Stimulated activated naive CD8-positive, alpha-beta T cell treated with anti-CD3 and anti-CD28 coated beads, Interleukin-15, amount 100 ng/mL, for 72 hours (primary cell): ENCODE results near the gene DPP3.
A peak's percentile ranks its signal among the peaks of the same experiment; 100 is the strongest.
"Not testable (repeated sequence)": the region's sequence is repeated elsewhere in the genome, so short reads cannot be mapped to it uniquely, and the experiment has no call there.

Source experiments
- ATAC-seq: fragments of 150-1000 bp; cut with Tn5 transposase; 2 replicates; pipeline ENCODE4 v1.10.0; 2021; ENCODE audit warnings: mild to moderate bottlenecking, moderate library complexity
- DNase-seq, 2 donors: peaks; one replicate each; pipeline ENCODE4 v3.0.0; 2021 to 2022
- H3K27ac Mint-ChIP-seq, 2 donors: one replicate each; pipeline ENCODE4 v1.8.0; 2022; ENCODE audit warnings: mild to moderate bottlenecking in 2 of 2, mixed read lengths in 2 of 2, moderate library complexity in 2 of 2
- H3K27me3 Mint-ChIP-seq: one replicate; pipeline ENCODE4 v1.8.0; 2022; ENCODE audit warnings: mixed read lengths
- H3K4me1 Mint-ChIP-seq: one replicate; pipeline ENCODE4 v1.8.0; 2022; ENCODE audit warnings: mild to moderate bottlenecking, mixed read lengths
- H3K4me3 Mint-ChIP-seq, 2 donors: one replicate each; pipeline ENCODE4 v1.8.0; 2022; ENCODE audit warnings: mild to moderate bottlenecking in 2 of 2, mixed read lengths in 2 of 2, moderate library complexity in 1 of 2
- H3K9me3 Mint-ChIP-seq, 2 donors: one replicate each; pipeline ENCODE4 v1.8.0; 2022; ENCODE audit warnings: mixed read lengths in 2 of 2

The DPP3 gene

GRCh38 chr11:66529655-66530054 is 49.4 kb downstream of the DPP3 start:
- H3K27ac Mint-ChIP-seq = no peak overlapping the region
- H3K9me3 Mint-ChIP-seq = no peaks in the 10 kb centered on the region

GRCh38 chr11:66530927-66531709 is 50.9 kb downstream of the DPP3 start:
- ATAC-seq = peak; percentile 15
- Mint-ChIP-seq H3K27ac (peak overlapping the region in 1 of 2 donors; percentile 81), H3K4me1 (peaks cover 6% of the 10 kb centered on the region), H3K27me3 (no peaks in the 10 kb centered on the region), H3K9me3 (no peaks in the 10 kb centered on the region), H3K4me3 (no peak overlapping the region)
- no peak for DNase-seq

More at GRCh38 chr11:66529655-66530054, 49.4 kb downstream of the DPP3 start:
- Mint-ChIP-seq H3K4me3 (no peak overlapping the region), H3K4me1 (peaks cover 6% of the 10 kb centered on the region), H3K27me3 (no peaks in the 10 kb centered on the region)
- ATAC-seq (no peak), DNase-seq (no peak)

- Mint-ChIP-seq H3K4me1 (peaks cover 6% of the 10 kb centered on the region), H3K27ac (no peak overlapping the region), H3K9me3 (no peaks in the 10 kb centered on the region), H3K4me3 (no peak overlapping the region), H3K27me3 (no peaks in the 10 kb centered on the region)
- ATAC-seq (no peak), DNase-seq (no peak)
These were observed 51.6 kb downstream of the DPP3 start for GRCh38 chr11:66531841-66532240.

- no peak for ATAC-seq
- H3K9me3 Mint-ChIP-seq = no peaks in the 10 kb centered on the region
- peak overlapping the region in 1 of 2 donors; percentile 84 for H3K27ac Mint-ChIP-seq
- H3K4me3 Mint-ChIP-seq = no peak overlapping the region
- no peaks in the 10 kb centered on the region for H3K27me3 Mint-ChIP-seq
- no peak for DNase-seq
- H3K4me1 Mint-ChIP-seq = peaks cover 6% of the 10 kb centered on the region
These were observed 52.5 kb downstream of the DPP3 start for GRCh38 chr11:66532784-66533183.

- H3K4me3 Mint-ChIP-seq = no peak overlapping the region
- peak overlapping the region; percentile 21 to 71 for H3K27ac Mint-ChIP-seq
- ATAC-seq (no peak), DNase-seq (no peak)
- no peaks in the 10 kb centered on the region for H3K9me3 Mint-ChIP-seq
- H3K27me3 Mint-ChIP-seq = no peaks in the 10 kb centered on the region
- peaks cover 32% of the 10 kb centered on the region for H3K4me1 Mint-ChIP-seq
These were observed 59.1 kb downstream of the DPP3 start for GRCh38 chr11:66539170-66539869.

GRCh38 chr11:66539870-66540213 is 59.6 kb downstream of the DPP3 start:
- DNase-seq (no peak), ATAC-seq (no peak)
- no peak overlapping the region for H3K4me3 Mint-ChIP-seq
- H3K4me1 Mint-ChIP-seq = peaks cover 35% of the 10 kb centered on the region
- no peaks in the 10 kb centered on the region for H3K9me3 Mint-ChIP-seq
- no peaks in the 10 kb centered on the region for H3K27me3 Mint-ChIP-seq
- no peak overlapping the region for H3K27ac Mint-ChIP-seq

GRCh38 chr11:66540598-66540997 is 60.4 kb downstream of the DPP3 start:
- not testable (repeated sequence) for H3K27ac Mint-ChIP-seq

GRCh38 chr11:66541892-66542291 is 61.7 kb downstream of the DPP3 start:
- DNase-seq (no peak), ATAC-seq (no peak)
- no peak overlapping the region for H3K4me3 Mint-ChIP-seq
- peak overlapping the region; percentile 40 to 90 for H3K27ac Mint-ChIP-seq
- H3K9me3 Mint-ChIP-seq = no peaks in the 10 kb centered on the region
- peaks cover 41% of the 10 kb centered on the region for H3K4me1 Mint-ChIP-seq
- H3K27me3 Mint-ChIP-seq = no peaks in the 10 kb centered on the region

More at GRCh38 chr11:66540598-66540997, 60.4 kb downstream of the DPP3 start:
- not testable (repeated sequence) for ATAC-seq, H3K27me3 Mint-ChIP-seq, H3K4me3 Mint-ChIP-seq, DNase-seq, H3K9me3 Mint-ChIP-seq
- peaks cover 41% of the 10 kb centered on the region for H3K4me1 Mint-ChIP-seq

GRCh38 chr11:66542362-66542761 is 62.1 kb downstream of the DPP3 start:
- H3K4me3 Mint-ChIP-seq = no peak overlapping the region
- no peaks in the 10 kb centered on the region for H3K27me3 Mint-ChIP-seq
- peaks cover 41% of the 10 kb centered on the region for H3K4me1 Mint-ChIP-seq
- no peak for ATAC-seq
- H3K27ac Mint-ChIP-seq = peak overlapping the region in 1 of 2 donors; percentile 17
- H3K9me3 Mint-ChIP-seq = no peaks in the 10 kb centered on the region
- no peak for DNase-seq

- H3K4me1 Mint-ChIP-seq = peaks cover 41% of the 10 kb centered on the region
- H3K27me3 Mint-ChIP-seq = no peaks in the 10 kb centered on the region
- peak overlapping the region; percentile 75 to 79 for H3K4me3 Mint-ChIP-seq
- no peaks in the 10 kb centered on the region for H3K9me3 Mint-ChIP-seq
- ATAC-seq = peak; percentile 81
- H3K27ac Mint-ChIP-seq = peak overlapping the region in 1 of 2 donors; percentile 89
- peak; percentile 65 to 80 for DNase-seq
These were observed 63.3 kb downstream of the DPP3 start for GRCh38 chr11:66543263-66544107.

GRCh38 chr11:66544952-66545351 is 64.7 kb downstream of the DPP3 start:
- DNase-seq, ATAC-seq, H3K9me3 Mint-ChIP-seq, H3K27me3 Mint-ChIP-seq, H3K27ac Mint-ChIP-seq: not testable (repeated sequence)
- peak overlapping the region; percentile 83 to 96 for H3K4me3 Mint-ChIP-seq
- H3K4me1 Mint-ChIP-seq = peaks cover 41% of the 10 kb centered on the region

- peaks cover 7% of the 10 kb centered on the region for H3K27me3 Mint-ChIP-seq
- ATAC-seq = peak; percentile 90
- H3K9me3 Mint-ChIP-seq = no peaks in the 10 kb centered on the region
- H3K4me1 Mint-ChIP-seq = peaks cover 41% of the 10 kb centered on the region
- peak within 1 kb of the TSS; percentile 80 to 86 for H3K27ac Mint-ChIP-seq
- peak within 1 kb of the TSS; percentile 83 to 96 for H3K4me3 Mint-ChIP-seq
- DNase-seq = peak; percentile 90 to 94
These were observed 65.6 kb downstream of the DPP3 start, which contains the start of gene ZDHHC24 for GRCh38 chr11:66545701-66546367. Gene ZDHHC24, minus strand, starts transcription at chr11:66546048. Its CDS starts 45 bp downstream, at chr11:66546003.

- Mint-ChIP-seq H3K27ac (peak within 1 kb of the TSS in 1 of 2 donors; percentile 57), H3K27me3 (peaks cover 7% of the 10 kb centered on the region), H3K9me3 (no peaks in the 10 kb centered on the region), H3K4me3 (peak within 1 kb of the TSS; percentile 83 to 96), H3K4me1 (peaks cover 38% of the 10 kb centered on the region)
- no peak for ATAC-seq
- no peak for DNase-seq
These were observed 66.2 kb downstream of the DPP3 start, which contains the start of gene ACTN3 for GRCh38 chr11:66546368-66546965. Gene ACTN3, plus strand, starts transcription at chr11:66546903. Its CDS starts 35 bp downstream, at chr11:66546938.

- no peak for DNase-seq
- ATAC-seq = no peak
- Mint-ChIP-seq H3K4me3 (peak overlapping the region; percentile 83 to 96), H3K27ac (no peak overlapping the region), H3K27me3 (peaks cover 7% of the 10 kb centered on the region), H3K4me1 (peaks cover 32% of the 10 kb centered on the region), H3K9me3 (no peaks in the 10 kb centered on the region)
These were observed 66.9 kb downstream of the DPP3 start for GRCh38 chr11:66546966-66547661.
